GM12878 (cell line): ENCODE data around the gene TLDC2. TPM values are rescaled to one million over a fixed set of nuclear protein-coding genes. Genes with fewer than 3 reads are reported as not detected.
A peak's percentile ranks its signal among the peaks of the same experiment; 100 is the strongest.

ENCODE experiments used
- ATF7 ChIP-seq: fragments of 450-650 bp; IDR thresholded peaks from 2 replicates; pipeline ENCODE4 v1.6.1; 2016; ENCODE audit warnings: low read depth, mild to moderate bottlenecking
- DPF2 ChIP-seq: fragments of 450-650 bp; IDR thresholded peaks from 2 replicates; pipeline ENCODE4 v1.6.1; 2017; ENCODE audit warnings: mild to moderate bottlenecking
- FOXM1 ChIP-seq: IDR thresholded peaks from 2 replicates; pipeline ENCODE4 v1.6.1; 2012; ENCODE audit warnings: low read depth, mild to moderate bottlenecking, inconsistent platforms, low read length, moderate library complexity
- GATAD2B ChIP-seq: fragments of 450-650 bp; conservative IDR thresholded peaks from 2 replicates; pipeline ENCODE4 v1.6.1; 2017; ENCODE audit warnings: low read depth, mild to moderate bottlenecking, moderate library complexity
- IKZF1 ChIP-seq: fragments of 450-650 bp; conservative IDR thresholded peaks from 2 replicates; pipeline ENCODE4 v1.6.1; 2017; ENCODE audit warnings: antibody characterized with exemption, mild to moderate bottlenecking
- MEF2B ChIP-seq: fragments of 450-650 bp; IDR thresholded peaks from 2 replicates; pipeline ENCODE4 v1.6.1; 2018; ENCODE audit warnings: mild to moderate bottlenecking, moderate library complexity; ENCODE audit not compliant: partially characterized antibody, poor library complexity, severe bottlenecking
- MXI1 ChIP-seq: fragments of 150-350 bp; IDR thresholded peaks from 2 replicates; pipeline ENCODE4 v1.6.1; 2011; ENCODE audit warnings: low read depth, mild to moderate bottlenecking, inconsistent platforms, low read length, improper control_type of control experiment
- MYC ChIP-seq: IDR thresholded peaks from 2 replicates; pipeline ENCODE4 v1.6.1; 2011; ENCODE audit warnings: mild to moderate bottlenecking, low read length, moderate library complexity, inconsistent platforms; ENCODE audit not compliant: insufficient read depth, insufficient replicate concordance, insufficient read length, severe bottlenecking
- NBN ChIP-seq: fragments of 450-650 bp; IDR thresholded peaks from 2 replicates; pipeline ENCODE4 v1.6.1; 2016
- NFYB ChIP-seq: IDR thresholded peaks from 2 replicates; pipeline ENCODE4 v1.6.1; 2011; ENCODE audit warnings: low read depth, mild to moderate bottlenecking, low read length, improper control_type of control experiment, moderate library complexity; ENCODE audit not compliant: insufficient read depth
- TCF3 ChIP-seq: IDR thresholded peaks from 2 replicates; pipeline ENCODE4 v1.6.1; 2012; ENCODE audit warnings: low read depth, mild to moderate bottlenecking, low read length, borderline replicate concordance; ENCODE audit not compliant: insufficient read depth
- polyA plus RNA-seq, 11 experiments: library from polyadenylated mRNA; depleted of rRNA in 4 of 11; unstranded in 6 of 11; stranded (reverse) in 5 of 11; fragments of >200 nt; fragmentation: Nextera tagmentation in 4 of 11; fragmentation: Illumina TruSeq in 1 of 11; extraction: Ambion mirVana in 4 of 11; extraction: Trizol in 1 of 11; gene quantifications; 1 replicate in 1 of 11; 2 replicates in 10 of 11; pipeline versions ENCODE4 v1.2.1 to v1.2.3, GENCODE V29; 2011 to 2016; ENCODE audit warnings: inconsistent platforms in 2 of 11, missing spikeins in 2 of 11, low read depth in 1 of 11
- total RNA-seq, 4 experiments: library from RNA; depleted of rRNA in 3 of 4; stranded (reverse); fragments of >200 nt in 3 of 4; fragmentation: Illumina TruSeq in 1 of 4; extraction: Trizol in 1 of 4; gene quantifications; 2 replicates each; pipeline versions ENCODE4 v1.2.1 to v1.2.3, GENCODE V29; 2013 to 2021
- TF ChIP-seq, protein P1 (sequence below): IDR thresholded peaks from 2 replicates; pipeline ENCODE4 v1.6.1; 2012; ENCODE audit warnings: low read depth, low read length, improper control_type of control experiment
- TF ChIP-seq, protein P2 (sequence below): fragments of 450-650 bp; IDR thresholded peaks from 2 replicates; pipeline ENCODE4 v1.6.1; 2016; ENCODE audit warnings: mild to moderate bottlenecking
- TF ChIP-seq, protein P3 (sequence below): fragments of 450-650 bp; IDR thresholded peaks from 2 replicates; pipeline ENCODE4 v1.6.1; 2016; ENCODE audit warnings: mild to moderate bottlenecking
- TF ChIP-seq, protein P4 (sequence below): IDR thresholded peaks from 2 replicates; pipeline ENCODE4 v1.6.1; 2012; ENCODE audit warnings: low read depth, low read length, improper control_type of control experiment

The TLDC2 gene
- total and polyA plus RNA-seq, 10 of the 15 experiments (the other 5 are each of a cell fraction or from before 2014, with no cell fraction given) = 0.05 to 0.41 (median 0.21) TPM

DNA sequence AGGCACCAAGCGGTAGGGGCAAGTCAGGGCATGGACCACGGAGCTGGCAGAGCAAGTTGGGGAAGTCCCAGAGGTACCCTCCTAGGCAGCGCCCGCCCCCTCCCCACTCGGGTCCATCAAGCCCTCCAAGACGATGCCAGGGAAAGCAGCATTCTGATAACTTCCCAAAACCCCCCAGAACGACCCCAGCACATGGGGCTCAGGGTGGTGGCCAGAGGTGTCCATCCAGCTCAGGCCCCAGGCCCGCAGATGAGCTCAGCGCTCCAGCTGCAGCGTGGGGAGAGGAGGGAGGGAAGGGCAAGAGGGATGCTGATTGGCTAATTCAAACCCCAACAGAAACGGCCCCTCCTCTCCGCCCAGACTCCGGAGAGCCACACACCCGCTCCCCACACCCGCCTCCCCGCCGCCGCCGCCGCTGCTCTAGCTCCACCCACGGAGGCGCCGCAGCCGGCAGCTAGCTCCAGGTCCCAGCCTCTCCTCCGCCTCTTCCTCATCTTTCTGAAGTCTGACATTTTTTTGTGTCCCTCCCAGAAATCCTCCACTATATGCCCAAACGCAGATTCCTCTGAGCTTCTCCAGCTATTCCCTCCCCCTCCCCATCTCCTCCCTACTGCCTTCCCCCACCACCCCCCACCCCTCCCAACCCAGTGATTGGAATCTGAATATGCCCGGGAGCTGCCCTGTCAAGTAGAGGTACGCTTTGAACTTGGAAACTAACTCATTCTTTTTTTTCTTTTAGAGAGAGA is 40.3 kb upstream of the TLDC2 start (continued):
- TF ChIP-seq GATAD2B (peak; percentile 75; the same call in 1 of the 2 replicates), NBN (peak; percentile 41; the same call in 1 of the 2 replicates), NFYB (peak; percentile 74; the same call in 1 of the 2 replicates), MEF2B (peak; percentile 19), FOXM1 (peak; percentile 79; the same call in 1 of the 2 replicates), IKZF1 (peak; percentile 50), MXI1 (0 out of 2 replicates have a peak, but pooled peaks have one; percentile 29), DPF2 (peak; percentile 62; the same call in 1 of the 2 replicates), ATF7 (peak; percentile 81), MYC (no peak), TCF3 (no peak; the same call in 1 of the 2 replicates)
- TF ChIP-seq, protein P1, sequence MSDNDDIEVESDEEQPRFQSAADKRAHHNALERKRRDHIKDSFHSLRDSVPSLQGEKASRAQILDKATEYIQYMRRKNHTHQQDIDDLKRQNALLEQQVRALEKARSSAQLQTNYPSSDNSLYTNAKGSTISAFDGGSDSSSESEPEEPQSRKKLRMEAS = 0 out of 2 replicates have a peak, but pooled peaks have one; percentile 22
- TF ChIP-seq, protein P2, sequence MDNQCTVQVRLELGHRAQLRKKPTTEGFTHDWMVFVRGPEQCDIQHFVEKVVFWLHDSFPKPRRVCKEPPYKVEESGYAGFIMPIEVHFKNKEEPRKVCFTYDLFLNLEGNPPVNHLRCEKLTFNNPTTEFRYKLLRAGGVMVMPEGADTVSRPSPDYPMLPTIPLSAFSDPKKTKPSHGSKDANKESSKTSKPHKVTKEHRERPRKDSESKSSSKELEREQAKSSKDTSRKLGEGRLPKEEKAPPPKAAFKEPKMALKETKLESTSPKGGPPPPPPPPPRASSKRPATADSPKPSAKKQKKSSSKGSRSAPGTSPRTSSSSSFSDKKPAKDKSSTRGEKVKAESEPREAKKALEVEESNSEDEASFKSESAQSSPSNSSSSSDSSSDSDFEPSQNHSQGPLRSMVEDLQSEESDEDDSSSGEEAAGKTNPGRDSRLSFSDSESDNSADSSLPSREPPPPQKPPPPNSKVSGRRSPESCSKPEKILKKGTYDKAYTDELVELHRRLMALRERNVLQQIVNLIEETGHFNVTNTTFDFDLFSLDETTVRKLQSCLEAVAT = no peak
- TF ChIP-seq, protein P3, sequence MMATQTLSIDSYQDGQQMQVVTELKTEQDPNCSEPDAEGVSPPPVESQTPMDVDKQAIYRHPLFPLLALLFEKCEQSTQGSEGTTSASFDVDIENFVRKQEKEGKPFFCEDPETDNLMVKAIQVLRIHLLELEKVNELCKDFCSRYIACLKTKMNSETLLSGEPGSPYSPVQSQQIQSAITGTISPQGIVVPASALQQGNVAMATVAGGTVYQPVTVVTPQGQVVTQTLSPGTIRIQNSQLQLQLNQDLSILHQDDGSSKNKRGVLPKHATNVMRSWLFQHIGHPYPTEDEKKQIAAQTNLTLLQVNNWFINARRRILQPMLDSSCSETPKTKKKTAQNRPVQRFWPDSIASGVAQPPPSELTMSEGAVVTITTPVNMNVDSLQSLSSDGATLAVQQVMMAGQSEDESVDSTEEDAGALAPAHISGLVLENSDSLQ = 0 out of 2 replicates have a peak, but pooled peaks have one; percentile 11
- TF ChIP-seq, protein P4, sequence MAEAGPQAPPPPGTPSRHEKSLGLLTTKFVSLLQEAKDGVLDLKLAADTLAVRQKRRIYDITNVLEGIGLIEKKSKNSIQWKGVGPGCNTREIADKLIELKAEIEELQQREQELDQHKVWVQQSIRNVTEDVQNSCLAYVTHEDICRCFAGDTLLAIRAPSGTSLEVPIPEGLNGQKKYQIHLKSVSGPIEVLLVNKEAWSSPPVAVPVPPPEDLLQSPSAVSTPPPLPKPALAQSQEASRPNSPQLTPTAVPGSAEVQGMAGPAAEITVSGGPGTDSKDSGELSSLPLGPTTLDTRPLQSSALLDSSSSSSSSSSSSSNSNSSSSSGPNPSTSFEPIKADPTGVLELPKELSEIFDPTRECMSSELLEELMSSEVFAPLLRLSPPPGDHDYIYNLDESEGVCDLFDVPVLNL = peak; percentile 55; the same call in 1 of the 2 replicates
